Muscle of leg (tissue), 11 donors: ENCODE results near the gene LRIG1. TPM values are rescaled to one million over a fixed set of nuclear protein-coding genes. Genes with fewer than 3 reads are reported as not detected.
A peak's percentile ranks its signal among the peaks of the same experiment; 100 is the strongest.
"Not testable (repeated sequence)": the region's sequence is repeated elsewhere in the genome, so short reads cannot be mapped to it uniquely, and the experiment has no call there.

Source experiments
- DNase-seq: peaks from one replicate; pipeline ENCODE4 v3.0.0; 2013
- H3K27ac ChIP-seq: one replicate; pipeline ENCODE4 v1.5.1; 2013; ENCODE audit warnings: mild to moderate bottlenecking, low read length, control low read depth
- H3K27me3 ChIP-seq: one replicate; pipeline ENCODE4 v1.6.1; 2013; ENCODE audit warnings: low read length; ENCODE audit not compliant: control insufficient read depth, insufficient read depth
- H3K36me3 ChIP-seq: one replicate; pipeline ENCODE4 v1.6.1; 2013; ENCODE audit warnings: low read length; ENCODE audit not compliant: control insufficient read depth, insufficient read depth
- H3K4me1 ChIP-seq: one replicate; pipeline ENCODE4 v1.6.1; 2013; ENCODE audit warnings: low read length; ENCODE audit not compliant: control insufficient read depth, insufficient read depth
- H3K4me3 ChIP-seq: one replicate; pipeline ENCODE4 v1.5.1; 2013; ENCODE audit warnings: low read length, control low read depth
- H3K9me3 ChIP-seq: replicated peaks from 2 replicates; pipeline ENCODE4 v1.6.1; 2013; ENCODE audit warnings: low read depth, low read length; ENCODE audit not compliant: control insufficient read depth
- WGBS: methylation state at CpG from one replicate; pipeline ENCODE4 v1.1.5; 2013; ENCODE audit warnings: missing lambda C conversion rate; ENCODE audit not compliant: insufficient coverage; 5-methylcytosine and 5-hydroxymethylcytosine counted together
- polyA plus RNA-seq, 8 donors: library from polyadenylated mRNA; unstranded; fragments of 120-200 nt; gene quantifications; one replicate each; pipeline versions ENCODE4 v1.2.1 to v1.2.3, GENCODE V29; 2013; ENCODE audit warnings: inconsistent platforms in 1 of 8, low replicate concordance in 1 of 8; ENCODE audit not compliant: insufficient read length in 8 of 8, insufficient read depth in 1 of 8
- total RNA-seq: library from RNA; stranded (reverse); fragments of 120-200 nt; gene quantifications from one replicate; pipeline ENCODE4 v1.2.4, GENCODE V29; 2013

Gene LRIG1
- total and polyA plus RNA-seq, 9 donors: 79.6 to 127 (median 103) TPM

- Histone ChIP-seq H3K4me3 (no peak overlapping the region), H3K9me3 (no peaks in the 10 kb centered on the region), H3K36me3 (peaks cover 13% of the 10 kb centered on the region), H3K27me3 (no peaks in the 10 kb centered on the region), H3K27ac (no peak overlapping the region), H3K4me1 (peaks cover 63% of the 10 kb centered on the region)
- WGBS: 100% methylated on average over 2 of the region's 3 CpGs
- DNase-seq: no peak
Observed at GRCh38 chr3:66427352-66427751, 73.5 kb downstream of the LRIG1 start.

- H3K27me3 ChIP-seq: no peaks in the 10 kb centered on the region
- H3K4me1 ChIP-seq: peaks cover 55% of the 10 kb centered on the region
- 80% methylated on average over 1 of the region's 1 CpG for WGBS
- no peak for DNase-seq
- peak overlapping the region; percentile 83 for H3K27ac ChIP-seq
- peaks cover 5% of the 10 kb centered on the region for H3K36me3 ChIP-seq
- H3K9me3 ChIP-seq: peaks cover 7% of the 10 kb centered on the region
- H3K4me3 ChIP-seq: no peak overlapping the region
Observed at GRCh38 chr3:66426135-66426534, 74.7 kb downstream of the LRIG1 start.

DNA sequence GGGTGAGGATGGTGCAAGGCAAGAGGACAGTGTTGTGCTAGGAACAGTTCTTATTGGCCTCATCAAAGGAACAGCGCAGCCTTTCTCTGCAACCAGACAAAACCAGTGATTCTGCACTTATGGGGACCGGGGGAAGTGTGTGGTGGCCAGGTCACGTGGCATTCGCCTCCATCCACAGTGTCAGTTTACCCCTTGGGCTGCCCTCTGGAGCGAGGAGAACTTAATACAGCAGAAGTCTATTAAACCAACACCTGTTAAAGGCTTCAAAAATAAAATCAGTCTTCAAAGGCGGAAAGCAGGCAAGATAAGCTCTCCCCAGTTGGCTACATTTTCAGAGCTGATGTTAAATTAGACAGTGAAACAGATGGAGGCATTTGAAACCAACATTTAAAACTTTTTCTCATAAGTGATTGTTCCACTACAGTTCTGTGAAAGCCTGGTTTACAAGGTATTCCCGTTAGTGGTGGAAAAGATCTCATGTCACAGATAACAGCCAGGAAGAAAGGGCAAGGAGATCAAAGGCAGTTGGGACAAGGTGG, 75.2 kb downstream of the LRIG1 start:
- Histone ChIP-seq H3K27me3 (no peaks in the 10 kb centered on the region), H3K36me3 (peaks cover 6% of the 10 kb centered on the region), H3K4me3 (no peak overlapping the region), H3K4me1 (peaks cover 50% of the 10 kb centered on the region), H3K9me3 (peaks cover 7% of the 10 kb centered on the region), H3K27ac (peak overlapping the region; percentile 83)
- no CpG with 5 or more reads among the region's 7 CpGs for WGBS
- DNase-seq: no peak

GRCh38 chr3:66425032-66425431, 75.8 kb downstream of the LRIG1 start:
- no peaks in the 10 kb centered on the region for H3K27me3 ChIP-seq
- DNase-seq: peak; percentile 81
- H3K9me3 ChIP-seq: peaks cover 7% of the 10 kb centered on the region
- no peak overlapping the region for H3K4me3 ChIP-seq
- peaks cover 10% of the 10 kb centered on the region for H3K36me3 ChIP-seq
- H3K4me1 ChIP-seq: peaks cover 44% of the 10 kb centered on the region
- WGBS: 43% methylated on average over 5 of the region's 5 CpGs
- peak overlapping the region; percentile 83 for H3K27ac ChIP-seq

- Histone ChIP-seq H3K36me3 (peaks cover 10% of the 10 kb centered on the region), H3K9me3 (peaks cover 7% of the 10 kb centered on the region), H3K4me1 (peaks cover 46% of the 10 kb centered on the region), H3K27me3 (no peaks in the 10 kb centered on the region), H3K27ac (no peak overlapping the region), H3K4me3 (no peak overlapping the region)
- WGBS: 38% methylated on average over 2 of the region's 3 CpGs
- DNase-seq: no peak
Observed at GRCh38 chr3:66423791-66424190, 77.0 kb downstream of the LRIG1 start.

DNA sequence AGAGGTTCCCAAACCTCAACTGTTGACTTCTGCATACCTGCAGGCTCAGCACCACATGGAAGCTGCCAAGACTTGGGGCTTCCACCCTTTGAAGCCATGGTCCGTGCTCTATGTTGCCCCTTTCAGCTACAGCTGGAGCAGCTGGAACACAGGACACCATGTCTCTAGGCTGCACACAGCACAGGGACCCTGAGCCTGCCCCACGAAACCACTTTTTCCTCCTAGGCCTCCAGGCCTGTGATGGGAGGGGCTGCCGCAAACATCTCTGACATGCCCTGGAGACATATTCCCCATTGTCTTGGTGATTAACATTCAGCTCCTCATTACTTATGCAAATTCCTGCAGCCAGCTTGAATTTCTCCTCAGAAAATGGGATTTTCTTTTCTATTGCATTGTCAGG, 78.9 kb downstream of the LRIG1 start:
- not testable (repeated sequence) for DNase-seq, H3K9me3 ChIP-seq, H3K27me3 ChIP-seq, H3K27ac ChIP-seq, H3K4me3 ChIP-seq
- WGBS: 100% methylated on average over 2 of the region's 3 CpGs
- Histone ChIP-seq H3K4me1 (peaks cover 38% of the 10 kb centered on the region), H3K36me3 (peaks cover 14% of the 10 kb centered on the region)

DNA sequence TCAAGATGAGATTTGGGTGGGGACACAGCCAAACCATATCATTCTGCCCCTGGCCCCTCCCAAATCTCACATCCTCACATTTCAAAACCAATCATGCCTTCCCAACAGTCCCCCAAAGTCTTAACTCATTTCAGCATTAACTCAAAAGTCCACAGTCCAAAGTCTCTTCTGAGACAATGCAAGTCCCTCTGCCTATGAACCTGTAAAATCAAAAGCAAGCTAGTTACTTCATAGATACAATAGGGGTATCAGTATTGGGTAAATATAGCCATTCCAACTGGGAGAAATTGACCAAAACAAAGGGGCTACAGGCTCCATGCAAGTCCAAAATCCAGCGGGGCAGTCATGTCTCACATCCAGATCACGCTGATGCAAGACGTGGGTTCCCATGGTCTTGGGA, 79.7 kb downstream of the LRIG1 start:
- H3K27ac ChIP-seq, H3K27me3 ChIP-seq, H3K9me3 ChIP-seq, DNase-seq, H3K4me3 ChIP-seq: not testable (repeated sequence)
- Histone ChIP-seq H3K4me1 (peaks cover 38% of the 10 kb centered on the region), H3K36me3 (peaks cover 19% of the 10 kb centered on the region)
- WGBS: 100% methylated on average over 3 of the region's 3 CpGs

- peaks cover 7% of the 10 kb centered on the region for H3K9me3 ChIP-seq
- H3K4me1 ChIP-seq: peaks cover 21% of the 10 kb centered on the region
- peaks cover 32% of the 10 kb centered on the region for H3K36me3 ChIP-seq
- peak overlapping the region; percentile 43 for H3K27ac ChIP-seq
- DNase-seq: no peak
- 77% methylated on average over 14 of the region's 14 CpGs for WGBS
- H3K4me3 ChIP-seq: no peak overlapping the region
- no peaks in the 10 kb centered on the region for H3K27me3 ChIP-seq
Observed at GRCh38 chr3:66419036-66419435, 81.8 kb downstream of the LRIG1 start.

DNA sequence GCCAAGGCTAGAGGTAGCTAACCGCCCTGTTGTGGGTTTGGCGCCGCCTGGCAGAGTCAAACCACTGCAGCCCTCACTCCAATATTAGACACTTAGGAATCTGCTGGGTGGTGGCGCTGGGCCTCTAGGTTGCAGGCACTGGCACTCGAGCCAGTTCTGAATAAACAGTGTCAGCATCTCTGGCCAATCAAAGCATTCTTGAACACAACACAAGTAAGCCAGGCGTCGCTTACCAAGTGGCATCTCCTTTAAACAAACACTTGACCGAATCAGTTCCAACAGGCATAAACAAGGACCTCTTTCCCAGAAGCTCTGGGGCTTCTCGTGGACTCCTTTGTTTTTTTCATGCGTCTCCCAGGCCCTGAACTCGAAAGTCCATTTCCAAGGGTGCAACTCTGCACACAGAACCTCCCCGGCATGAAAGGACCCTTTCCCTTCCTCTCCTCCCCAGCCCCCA, 82.3 kb downstream of the LRIG1 start:
- peaks cover 32% of the 10 kb centered on the region for H3K36me3 ChIP-seq
- no peak for DNase-seq
- peaks cover 7% of the 10 kb centered on the region for H3K9me3 ChIP-seq
- WGBS: 78% methylated on average over 6 of the region's 12 CpGs
- peak overlapping the region; percentile 43 for H3K27ac ChIP-seq
- no peak overlapping the region for H3K4me3 ChIP-seq
- H3K27me3 ChIP-seq: no peaks in the 10 kb centered on the region
- H3K4me1 ChIP-seq: peaks cover 19% of the 10 kb centered on the region

- Histone ChIP-seq H3K27me3 (no peaks in the 10 kb centered on the region), H3K27ac (no peak overlapping the region), H3K4me1 (peaks cover 32% of the 10 kb centered on the region), H3K9me3 (peaks cover 4% of the 10 kb centered on the region), H3K4me3 (no peak overlapping the region), H3K36me3 (peaks cover 46% of the 10 kb centered on the region)
- WGBS: 46% methylated on average over 12 of the region's 14 CpGs
- DNase-seq: no peak
Observed at GRCh38 chr3:66416556-66417304, 84.1 kb downstream of the LRIG1 start.
